GOT3 (cell line): ENCODE measurements around the gene DAAM2.

Experiments used
- DNase-seq: peaks from one replicate; lab custom pipeline; 2025; ENCODE audit warnings: mixed read lengths; lab: John Stamatoyannopoulos, UW

Gene DAAM2

DNA sequence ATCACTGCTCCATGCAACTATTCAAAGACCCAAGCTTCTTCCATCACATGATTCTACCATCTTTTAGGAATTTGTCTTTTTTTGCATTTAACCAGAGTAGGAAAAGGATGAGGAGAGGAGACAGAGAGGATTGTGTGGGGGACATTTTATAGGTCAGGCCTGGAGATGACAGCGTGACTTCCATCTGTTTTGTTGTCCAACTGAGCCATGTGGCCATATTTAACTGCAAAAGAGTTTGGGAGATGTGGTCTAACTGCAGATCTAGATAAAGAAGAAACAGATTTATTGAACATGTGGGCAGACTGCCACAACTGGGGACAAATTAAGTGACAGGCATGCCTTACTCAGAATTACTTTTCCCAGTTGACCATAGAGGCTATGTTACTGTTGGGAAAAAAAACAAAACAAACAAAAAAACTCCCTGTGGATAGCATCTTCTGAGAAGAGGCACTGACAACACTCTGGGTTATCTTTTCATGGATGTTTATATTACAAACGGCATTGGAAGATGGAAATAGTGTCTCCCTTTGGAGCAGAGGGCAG lies 161.0 kb downstream of the DAAM2 start:
- DNase-seq = no peak
